SH-SY5Y (cell line): Measurements from ENCODE around the gene GPR153.

Experiments used
- GATA2 ChIP-seq: IDR thresholded peaks from 2 replicates; pipeline ENCODE4 v1.6.1; 2011; ENCODE audit warnings: mild to moderate bottlenecking, low read depth, low read length
- GATA3 ChIP-seq: IDR thresholded peaks from 2 replicates; pipeline ENCODE4 v1.6.1; 2011; ENCODE audit warnings: low read depth, mild to moderate bottlenecking, low read length, moderate library complexity

GRCh38 chr1:6222636-6223035, 38.3 kb downstream of the GPR153 start:
- TF ChIP-seq GATA3 (no peak), GATA2 (no peak)
